Prostate gland (tissue), 2 donors: ENCODE measurements around the gene TMEM253.

Experiments used
- CTCF ChIP-seq, 4 experiments: fragments of 200-600 bp in 2 of 4; fragments of 450-650 bp in 2 of 4; sonication (generic) in 2 of 4; IDR thresholded peaks; 1 replicate in 3 of 4; 2 replicates in 1 of 4; pipeline ENCODE4 v1.5.1; 2016 to 2019; ENCODE audit warnings: antibody characterized with exemption in 4 of 4, mild to moderate bottlenecking in 2 of 4, moderate library complexity in 2 of 4
- POLR2A ChIP-seq: fragments of 450-650 bp; IDR thresholded peaks from one replicate; pipeline ENCODE4 v1.6.1; 2016; ENCODE audit warnings: antibody characterized with exemption, mild to moderate bottlenecking
- POLR2AphosphoS5 ChIP-seq: sonication (generic); formaldehyde crosslinking; IDR thresholded peaks from one replicate; pipeline ENCODE4 v1.6.1; 2017; ENCODE audit warnings: antibody characterized with exemption

- TF ChIP-seq CTCF (IDR thresholded peaks at IDR 0.05): no peak
- no peak for TF ChIP-seq POLR2A
- no peak for TF ChIP-seq POLR2AphosphoS5
Observed at GRCh38 chr14:21093769-21094681, 6.8 kb upstream of the TMEM253 start.
